Left ventricle myocardium inferior (tissue), 1 donor: ENCODE results near the gene FOXN4. TPM values are rescaled to one million over a fixed set of nuclear protein-coding genes. Genes with fewer than 3 reads are reported as not detected.

Experiments
- DNase-seq: peaks from one replicate; pipeline ENCODE4 v3.0.0-alpha.2; 2020
- H3K27ac ChIP-seq: fragments of 200-600 bp; replicated peaks from 2 replicates; pipeline ENCODE4 v1.8.0; 2021
- H3K27me3 ChIP-seq: fragments of 200-600 bp; 2 replicates; pipeline ENCODE4 v1.8.0; 2021; ENCODE audit warnings: low read depth
- H3K36me3 ChIP-seq: fragments of 200-600 bp; 2 replicates; pipeline ENCODE4 v1.8.0; 2021
- H3K4me1 ChIP-seq: fragments of 200-600 bp; 2 replicates; pipeline ENCODE4 v1.8.0; 2021
- H3K4me3 ChIP-seq: fragments of 200-600 bp; 2 replicates; pipeline ENCODE4 v1.8.0; 2021; ENCODE audit warnings: mild to moderate bottlenecking, moderate library complexity
- H3K9me3 ChIP-seq: fragments of 200-600 bp; replicated peaks from 2 replicates; pipeline ENCODE4 v1.8.0; 2021
- intact Hi-C: fragments of 100-400 bp; cut with micrococcal nuclease; formaldehyde crosslinking; loops from one replicate; pipeline ENCODE4 v1.11.0; 2022
- long read RNA-seq: library from polyadenylated mRNA; unstranded; transcript quantifications from one replicate; pipeline ENCODE4 v2.0.0, GENCODE V29; 2021
- total RNA-seq: library from RNA; stranded (reverse); fragmentation: NEBNext Ultra II Directional; extraction: Animal tissue kit (Norgen Biotek cat#: 25700); gene quantifications from one replicate; pipeline ENCODE4 v1.2.1, GENCODE V29; 2021
- TF ChIP-seq, protein P1 (sequence below): fragments of 200-600 bp; IDR thresholded peaks from 2 replicates; pipeline ENCODE4 v1.8.0; 2021; ENCODE audit warnings: antibody characterized with exemption, mild to moderate bottlenecking, borderline replicate concordance
- donor health status: DM: no; HTN: yes; CAD: no; lungs with severe emphysema.

The FOXN4 gene, protein sequence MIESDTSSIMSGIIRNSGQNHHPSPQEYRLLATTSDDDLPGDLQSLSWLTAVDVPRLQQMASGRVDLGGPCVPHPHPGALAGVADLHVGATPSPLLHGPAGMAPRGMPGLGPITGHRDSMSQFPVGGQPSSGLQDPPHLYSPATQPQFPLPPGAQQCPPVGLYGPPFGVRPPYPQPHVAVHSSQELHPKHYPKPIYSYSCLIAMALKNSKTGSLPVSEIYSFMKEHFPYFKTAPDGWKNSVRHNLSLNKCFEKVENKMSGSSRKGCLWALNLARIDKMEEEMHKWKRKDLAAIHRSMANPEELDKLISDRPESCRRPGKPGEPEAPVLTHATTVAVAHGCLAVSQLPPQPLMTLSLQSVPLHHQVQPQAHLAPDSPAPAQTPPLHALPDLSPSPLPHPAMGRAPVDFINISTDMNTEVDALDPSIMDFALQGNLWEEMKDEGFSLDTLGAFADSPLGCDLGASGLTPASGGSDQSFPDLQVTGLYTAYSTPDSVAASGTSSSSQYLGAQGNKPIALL
- total RNA-seq, result not detected
- long read RNA-seq, result 0 reads

- peak within 1 kb of the TSS; percentile 64 for H3K4me3 ChIP-seq
Measured at GRCh38 chr12:109308534-109309380, at the start of gene FOXN4. FOXN4 (minus strand) TSS chr12:109309284; CDS start chr12:109308321, 963 bp downstream.

GRCh38 chr12:109358154-109358869 is 49.2 kb upstream of the FOXN4 start:
- intact Hi-C loops, result no loop called here
- Histone ChIP-seq H3K4me3 (no peak overlapping the region), H3K4me1 (peaks cover 16% of the 10 kb centered on the region), H3K27ac (no peak overlapping the region), H3K36me3 (no peaks in the 10 kb centered on the region), H3K27me3 (peaks cover 2% of the 10 kb centered on the region), H3K9me3 (no peaks in the 10 kb centered on the region)
- TF ChIP-seq, protein P1, sequence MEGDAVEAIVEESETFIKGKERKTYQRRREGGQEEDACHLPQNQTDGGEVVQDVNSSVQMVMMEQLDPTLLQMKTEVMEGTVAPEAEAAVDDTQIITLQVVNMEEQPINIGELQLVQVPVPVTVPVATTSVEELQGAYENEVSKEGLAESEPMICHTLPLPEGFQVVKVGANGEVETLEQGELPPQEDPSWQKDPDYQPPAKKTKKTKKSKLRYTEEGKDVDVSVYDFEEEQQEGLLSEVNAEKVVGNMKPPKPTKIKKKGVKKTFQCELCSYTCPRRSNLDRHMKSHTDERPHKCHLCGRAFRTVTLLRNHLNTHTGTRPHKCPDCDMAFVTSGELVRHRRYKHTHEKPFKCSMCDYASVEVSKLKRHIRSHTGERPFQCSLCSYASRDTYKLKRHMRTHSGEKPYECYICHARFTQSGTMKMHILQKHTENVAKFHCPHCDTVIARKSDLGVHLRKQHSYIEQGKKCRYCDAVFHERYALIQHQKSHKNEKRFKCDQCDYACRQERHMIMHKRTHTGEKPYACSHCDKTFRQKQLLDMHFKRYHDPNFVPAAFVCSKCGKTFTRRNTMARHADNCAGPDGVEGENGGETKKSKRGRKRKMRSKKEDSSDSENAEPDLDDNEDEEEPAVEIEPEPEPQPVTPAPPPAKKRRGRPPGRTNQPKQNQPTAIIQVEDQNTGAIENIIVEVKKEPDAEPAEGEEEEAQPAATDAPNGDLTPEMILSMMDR, result no peak
- DNase-seq, result no peak

More at GRCh38 chr12:109308534-109309380, at the start of gene FOXN4:
- intact Hi-C loops, result no loop called here
- Histone ChIP-seq H3K27me3 (peaks cover 74% of the 10 kb centered on the region), H3K9me3 (no peaks in the 10 kb centered on the region), H3K4me1 (peaks cover 17% of the 10 kb centered on the region), H3K36me3 (no peaks in the 10 kb centered on the region), H3K27ac (no peak within 1 kb of the TSS)
- TF ChIP-seq, protein P1, result no peak
- no peak for DNase-seq

DNA sequence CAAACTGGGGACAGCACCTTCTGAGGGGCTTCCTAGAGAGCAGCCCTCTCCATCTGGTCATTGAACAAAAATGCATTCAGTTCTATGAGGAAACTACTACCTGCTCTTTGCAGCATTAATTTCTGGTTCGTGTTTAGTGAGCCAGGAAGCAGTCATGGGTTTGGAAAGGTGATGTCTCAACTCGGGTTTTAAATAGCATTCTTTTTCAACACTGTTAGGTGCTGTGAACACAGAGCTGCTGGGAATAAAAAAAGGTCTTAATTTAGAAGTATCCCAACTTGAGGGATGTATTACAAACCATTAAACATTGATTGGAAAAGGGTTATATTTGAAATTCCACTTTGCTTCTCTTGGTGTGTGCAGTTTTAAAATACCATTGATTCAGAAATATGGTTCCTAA is 47.9 kb upstream of the FOXN4 start:
- Histone ChIP-seq H3K27ac (no peak overlapping the region), H3K9me3 (no peaks in the 10 kb centered on the region), H3K27me3 (peaks cover 5% of the 10 kb centered on the region), H3K36me3 (no peaks in the 10 kb centered on the region), H3K4me1 (peaks cover 16% of the 10 kb centered on the region), H3K4me3 (no peak overlapping the region)
- intact Hi-C loops, result no loop called here
- TF ChIP-seq, protein P1, result no peak
- DNase-seq, result no peak

- Histone ChIP-seq H3K36me3 (no peaks in the 10 kb centered on the region), H3K4me3 (no peak overlapping the region), H3K27ac (no peak overlapping the region), H3K27me3 (peaks cover 5% of the 10 kb centered on the region), H3K4me1 (peaks cover 16% of the 10 kb centered on the region), H3K9me3 (no peaks in the 10 kb centered on the region)
- no peak for DNase-seq
- TF ChIP-seq, protein P1, result no peak
- intact Hi-C loops, result no loop called here
Measured at GRCh38 chr12:109356577-109356976, 47.5 kb upstream of the FOXN4 start.

DNA sequence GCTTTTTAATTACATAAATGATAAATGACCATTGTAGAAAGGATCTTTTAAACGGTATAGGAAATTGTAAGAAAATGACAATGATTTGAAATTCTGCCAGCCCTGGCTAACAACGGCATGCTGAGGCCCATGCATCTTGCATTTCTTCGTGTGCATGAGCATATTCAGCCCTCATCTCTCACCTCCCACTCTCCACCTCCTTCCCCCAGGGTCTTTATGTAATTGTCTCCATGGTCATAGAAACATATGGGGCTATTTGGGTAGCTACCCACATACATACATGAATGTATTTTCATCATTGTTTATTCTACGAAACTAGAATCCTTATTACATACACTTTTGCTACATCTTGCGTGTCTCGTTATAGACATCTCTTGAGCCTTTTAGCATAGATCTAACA is 43.1 kb upstream of the FOXN4 start:
- TF ChIP-seq, protein P1, result no peak
- no peak for DNase-seq
- peaks cover 8% of the 10 kb centered on the region for H3K27me3 ChIP-seq
- no peaks in the 10 kb centered on the region for H3K9me3 ChIP-seq
- no peaks in the 10 kb centered on the region for H3K36me3 ChIP-seq
- intact Hi-C loops, result no loop called here
- H3K27ac ChIP-seq, result no peak overlapping the region
- H3K4me3 ChIP-seq, result no peak overlapping the region
- peaks cover 7% of the 10 kb centered on the region for H3K4me1 ChIP-seq
